Stimulated activated CD4-positive, alpha-beta T cell treated with anti-CD3 and anti-CD28 coated beads, Interleukin-15, amount 100 ng/mL, for 48 hours (primary cell): ENCODE results near the gene SERPINE2.
"Not testable (repeated sequence)": the region's sequence is repeated elsewhere in the genome, so short reads cannot be mapped to it uniquely, and the experiment has no call there.

Experiments used
- DNase-seq, 2 donors: peaks; one replicate each; pipeline ENCODE4 v3.0.0-alpha.2; 2020; ENCODE audit warnings: low read depth in 2 of 2

The SERPINE2 gene

GRCh38 chr2:223943135-223943534 lies 96.0 kb downstream of the SERPINE2 start:
- DNase-seq: no peak

- DNase-seq: peak; percentile 70 to 81
Measured at GRCh38 chr2:223941579-223942277, 97.4 kb downstream of the SERPINE2 start.

DNA sequence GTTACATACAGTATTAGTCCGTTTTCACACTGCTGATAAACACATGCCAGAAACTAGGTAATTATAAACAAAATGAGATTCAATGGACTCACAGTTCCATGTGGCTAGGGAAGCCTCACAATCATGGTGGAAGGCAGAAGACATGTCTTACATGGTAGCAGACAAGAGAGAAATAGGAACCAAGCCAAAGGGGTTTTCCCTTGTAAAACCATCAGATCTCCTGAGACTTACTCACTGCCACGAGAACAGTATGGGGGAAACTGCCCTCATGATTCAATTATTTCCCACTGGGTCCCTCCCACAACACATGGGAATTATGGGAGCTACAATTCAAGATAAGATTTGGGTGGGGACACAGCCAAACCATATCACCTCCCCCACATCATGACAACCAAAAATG lies 99.6 kb downstream of the SERPINE2 start:
- DNase-seq: not testable (repeated sequence)

GRCh38 chr2:223937535-223937934 lies 101.6 kb downstream of the SERPINE2 start:
- no peak for DNase-seq

DNA sequence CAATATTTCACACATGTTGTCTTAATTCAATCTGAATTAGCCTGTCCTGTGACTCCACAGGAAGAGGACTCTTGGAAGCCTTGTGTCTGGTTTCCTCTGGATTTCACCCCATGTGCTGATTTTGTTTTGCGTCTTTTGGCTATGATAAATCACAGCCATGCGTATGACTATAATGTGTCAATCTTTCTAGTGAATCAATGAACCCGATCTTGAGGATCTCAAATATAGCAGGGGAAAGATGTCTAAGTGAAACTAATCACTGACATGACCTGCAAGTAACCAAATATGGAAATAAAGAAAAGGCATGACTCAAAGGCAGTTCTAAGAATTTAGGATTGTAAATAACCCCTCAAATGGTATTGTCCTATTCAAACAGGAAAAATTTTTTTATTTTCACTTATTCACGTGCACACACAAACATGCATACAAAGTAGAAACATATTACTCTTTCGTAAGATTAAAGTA lies 102.2 kb downstream of the SERPINE2 start:
- DNase-seq: no peak

DNA sequence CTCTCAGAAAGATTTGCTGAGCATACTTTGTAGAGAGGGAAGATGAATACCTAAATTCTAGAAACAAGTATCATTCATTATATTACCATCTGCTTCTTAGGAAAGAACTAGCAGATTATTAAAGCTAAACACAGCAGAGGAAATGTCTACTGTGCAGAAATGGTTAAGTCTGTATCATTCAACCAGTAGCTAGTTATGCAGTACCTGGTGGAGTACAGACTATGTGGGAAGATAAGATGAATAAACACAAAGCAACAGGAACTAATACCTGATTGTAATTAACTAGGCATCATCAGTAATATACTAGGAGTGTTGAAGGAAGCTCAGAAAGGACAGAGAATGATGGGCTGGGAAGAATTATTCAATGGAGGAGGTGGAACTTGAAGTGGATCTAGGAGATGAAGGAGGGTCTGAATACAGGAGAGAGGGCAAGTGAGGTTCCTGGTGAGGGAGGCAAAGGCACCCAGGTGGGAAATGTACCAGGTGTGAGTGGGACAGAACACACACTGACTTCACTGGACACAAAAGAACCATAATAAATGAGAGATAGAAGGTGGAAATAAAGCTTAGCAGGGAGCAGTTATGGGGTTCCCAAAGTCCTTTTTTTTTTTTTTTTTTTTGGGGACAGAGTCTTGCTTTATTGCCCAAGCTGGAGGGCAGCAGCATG lies 103.5 kb downstream of the SERPINE2 start:
- DNase-seq: no peak

- DNase-seq: no peak
Measured at GRCh38 chr2:223934870-223935269, 104.2 kb downstream of the SERPINE2 start.

DNA sequence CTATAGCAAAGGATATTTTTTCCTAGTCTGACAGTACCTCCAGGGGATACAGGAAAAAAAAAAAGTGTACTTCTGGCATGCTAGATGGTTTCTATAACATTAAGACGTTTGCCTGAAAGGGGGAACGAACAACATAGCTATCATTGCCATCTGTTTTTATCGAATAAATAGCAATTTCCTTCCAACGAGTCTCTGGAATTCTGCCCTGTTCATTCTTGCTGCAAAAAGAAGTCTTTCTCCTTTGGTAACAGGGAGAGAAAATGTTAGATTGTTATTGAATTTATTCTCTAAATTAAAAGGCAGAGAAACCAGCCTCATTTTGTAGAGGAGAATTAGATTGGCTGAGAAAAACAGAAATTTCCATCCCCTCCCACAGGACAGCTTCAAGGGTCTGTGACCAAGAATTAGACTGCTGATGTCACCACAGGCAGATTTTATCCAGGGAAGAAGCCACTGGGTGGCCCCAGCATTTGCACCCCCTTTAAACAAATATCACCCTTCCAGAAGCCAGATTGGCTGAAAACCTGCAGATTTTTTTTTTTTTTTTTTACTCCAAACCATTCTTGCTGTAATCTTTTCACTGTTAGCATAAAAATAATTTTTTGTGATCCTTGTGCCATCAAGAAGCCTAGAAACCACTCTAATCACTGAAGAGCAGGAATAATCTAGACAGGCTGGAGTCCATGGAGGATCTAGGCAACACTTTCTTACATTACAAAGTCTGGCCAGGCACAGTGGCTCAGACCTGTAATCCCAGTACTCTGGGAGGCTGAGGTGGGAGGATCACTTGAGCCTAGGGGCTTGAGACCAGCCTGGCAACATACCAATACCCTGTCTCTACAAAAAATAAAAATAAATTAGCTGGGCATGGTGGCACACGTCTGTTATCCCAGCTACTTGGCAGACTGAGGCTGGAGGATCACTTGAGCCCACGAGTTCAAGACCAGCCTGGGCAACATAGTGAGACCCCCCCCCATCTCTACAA lies 106.0 kb downstream of the SERPINE2 start:
- no peak for DNase-seq

GRCh38 chr2:223930103-223930976 lies 108.7 kb downstream of the SERPINE2 start:
- DNase-seq: no peak

DNA sequence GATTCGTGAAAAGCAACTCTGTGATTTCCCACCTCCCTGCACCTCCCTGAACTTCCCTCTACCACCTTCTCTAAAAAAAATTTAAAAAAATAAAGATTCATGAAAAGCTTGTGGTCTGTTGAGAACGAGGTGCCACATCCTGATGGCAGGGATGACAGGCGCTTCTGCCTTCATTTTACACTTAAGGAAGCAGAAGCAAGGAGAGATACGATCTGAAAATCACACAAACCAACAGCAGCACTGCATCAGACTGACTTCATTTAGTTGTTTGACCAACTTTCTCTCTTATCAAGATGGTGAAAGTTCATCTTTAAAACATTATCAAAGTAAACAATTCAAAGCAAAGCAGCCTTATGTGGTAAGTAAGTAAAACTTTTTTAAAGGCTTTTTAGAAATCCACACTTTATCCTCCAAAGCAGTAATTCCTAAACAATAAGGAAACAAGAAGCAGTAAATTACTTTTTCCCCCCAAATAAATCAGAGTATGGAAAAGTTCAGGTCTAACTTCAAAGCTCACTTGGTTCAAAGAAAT lies 109.4 kb downstream of the SERPINE2 start:
- DNase-seq: no peak

- DNase-seq: no peak
Measured at GRCh38 chr2:223928113-223929006, 110.7 kb downstream of the SERPINE2 start.

- DNase-seq: no peak
Measured at GRCh38 chr2:223925106-223925505, 114.0 kb downstream of the SERPINE2 start.
